GM10248 (cell line): ENCODE data around the gene KAT2B.
"Not testable (repeated sequence)": the region's sequence is repeated elsewhere in the genome, so short reads cannot be mapped to it uniquely, and the experiment has no call there.

Experiments used
- CTCF ChIA-PET: fragments of 300-600 bp; sonication (Branson Sonifier 250); formaldehyde crosslinking; extraction: SDS; loops from one replicate; lab custom pipeline; 2021; ENCODE audit warnings: antibody characterized with exemption; lab: Yijun Ruan, JAX
- POLR2A ChIA-PET: fragments of 350-650 bp; sonication (Branson Sonifier 250); formaldehyde crosslinking; extraction: SDS; loops from one replicate; lab custom pipeline; 2020; ENCODE audit warnings: antibody characterized with exemption; lab: Yijun Ruan, JAX
- DNase-seq: peaks from one replicate; pipeline ENCODE4 v3.0.0; 2012; ENCODE audit errors: extremely low spot score
- TF ChIP-seq, protein P1 (sequence below): IDR thresholded peaks from 2 replicates; pipeline ENCODE4 v1.5.1; 2012; ENCODE audit warnings: mild to moderate bottlenecking, low read depth; ENCODE audit errors: extremely low read depth, missing control alignments, control extremely low read depth

Gene KAT2B

DNA sequence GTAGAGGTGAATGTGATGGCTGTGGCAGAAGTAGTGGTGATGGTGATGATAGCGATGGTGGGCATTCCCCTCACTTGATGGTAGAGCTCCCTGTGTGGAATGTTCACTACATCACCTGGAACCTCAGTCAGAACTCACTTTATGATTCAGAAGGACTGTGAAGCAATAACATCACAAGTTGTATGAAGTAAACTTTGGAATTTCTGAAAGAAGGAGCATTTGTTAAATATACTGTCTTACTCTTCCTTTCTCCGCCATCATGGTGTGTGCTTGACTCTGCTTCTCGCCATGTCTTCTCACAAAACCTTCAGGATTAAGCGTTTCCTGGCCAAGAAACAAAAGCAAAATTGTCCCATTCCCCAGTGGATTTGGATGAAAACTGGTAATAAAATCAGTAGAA lies 28.1 kb upstream of the KAT2B start, which contains the start of gene PP2D1:
PP2D1 (minus strand) TSS at position 101 of the 400 bp plus-strand sequence. CDS start 192 bp downstream, outside the sequence.
- POLR2A ChIA-PET, result no interaction called here
- TF ChIP-seq, protein P1, sequence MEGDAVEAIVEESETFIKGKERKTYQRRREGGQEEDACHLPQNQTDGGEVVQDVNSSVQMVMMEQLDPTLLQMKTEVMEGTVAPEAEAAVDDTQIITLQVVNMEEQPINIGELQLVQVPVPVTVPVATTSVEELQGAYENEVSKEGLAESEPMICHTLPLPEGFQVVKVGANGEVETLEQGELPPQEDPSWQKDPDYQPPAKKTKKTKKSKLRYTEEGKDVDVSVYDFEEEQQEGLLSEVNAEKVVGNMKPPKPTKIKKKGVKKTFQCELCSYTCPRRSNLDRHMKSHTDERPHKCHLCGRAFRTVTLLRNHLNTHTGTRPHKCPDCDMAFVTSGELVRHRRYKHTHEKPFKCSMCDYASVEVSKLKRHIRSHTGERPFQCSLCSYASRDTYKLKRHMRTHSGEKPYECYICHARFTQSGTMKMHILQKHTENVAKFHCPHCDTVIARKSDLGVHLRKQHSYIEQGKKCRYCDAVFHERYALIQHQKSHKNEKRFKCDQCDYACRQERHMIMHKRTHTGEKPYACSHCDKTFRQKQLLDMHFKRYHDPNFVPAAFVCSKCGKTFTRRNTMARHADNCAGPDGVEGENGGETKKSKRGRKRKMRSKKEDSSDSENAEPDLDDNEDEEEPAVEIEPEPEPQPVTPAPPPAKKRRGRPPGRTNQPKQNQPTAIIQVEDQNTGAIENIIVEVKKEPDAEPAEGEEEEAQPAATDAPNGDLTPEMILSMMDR, result no peak
- CTCF ChIA-PET, result no interaction called here
- DNase-seq, result no peak

GRCh38 chr3:20013396-20013795 lies 26.9 kb upstream of the KAT2B start:
- TF ChIP-seq, protein P1, result no peak
- ChIA-PET POLR2A (no interaction called here), CTCF (interaction anchor here (0.8 kb wide), 1 partner anchor 14 kb away, joined by 3 read pairs; no protein-coding TSS in a partner anchor)
- DNase-seq, result no peak

GRCh38 chr3:20015525-20015924 lies 24.7 kb upstream of the KAT2B start:
- CTCF ChIA-PET, result no interaction called here
- TF ChIP-seq, protein P1, result no peak
- POLR2A ChIA-PET, result no interaction called here
- DNase-seq, result no peak

GRCh38 chr3:20016076-20016475 lies 24.2 kb upstream of the KAT2B start:
- DNase-seq, POLR2A ChIA-PET, CTCF ChIA-PET: not testable (repeated sequence)

DNA sequence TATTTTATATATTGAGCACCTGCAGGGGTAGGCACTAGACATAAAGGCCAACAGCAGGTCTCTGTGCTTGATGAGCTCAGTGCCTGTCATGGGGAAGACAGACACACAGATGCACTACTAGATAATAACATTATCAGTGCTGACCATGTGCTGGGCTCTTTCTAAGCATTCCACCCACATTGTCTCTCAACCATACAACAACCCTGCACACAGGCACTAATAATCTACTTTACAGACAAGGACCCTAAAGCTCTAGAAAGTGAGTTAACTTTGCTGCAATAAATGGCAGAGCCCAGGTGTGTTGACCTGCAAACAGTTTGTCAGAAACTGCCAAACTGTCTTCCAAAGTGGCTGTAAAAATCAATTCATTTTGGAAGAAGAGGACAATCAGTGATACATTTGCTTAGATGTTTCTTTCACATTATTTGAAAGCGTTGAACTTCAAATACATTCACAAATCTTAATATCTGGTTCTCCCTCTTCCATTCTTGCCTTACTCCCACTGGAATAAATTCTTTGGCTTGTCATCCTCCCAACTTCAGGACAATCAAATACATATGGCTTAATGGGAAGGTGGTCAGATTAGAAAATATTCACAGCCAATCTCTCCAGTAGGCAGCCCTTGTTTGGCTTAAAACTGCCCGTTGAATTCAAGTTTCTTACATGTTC lies 17.2 kb upstream of the KAT2B start:
- TF ChIP-seq, protein P1, result no peak
- ChIA-PET POLR2A (no interaction called here), CTCF (interaction anchor here (1.0 kb wide), 1 partner anchor 17 kb away, joined by 3 read pairs; no protein-coding TSS in a partner anchor)
- no peak for DNase-seq

GRCh38 chr3:20023623-20024405 lies 16.4 kb upstream of the KAT2B start:
- POLR2A ChIA-PET, result no interaction called here
- TF ChIP-seq, protein P1, result no peak

More at GRCh38 chr3:20023623-20024405, 16.4 kb upstream of the KAT2B start:
- DNase-seq, result no peak
- CTCF ChIA-PET, result interaction anchor here (1.0 kb wide), 1 partner anchor 17 kb away, joined by 3 read pairs; no protein-coding TSS in a partner anchor
